ENCODE data around the gene TSHZ2. TPM values are rescaled to one million over a fixed set of nuclear protein-coding genes. Genes with fewer than 3 reads are reported as not detected.

Gene TSHZ2
- total and polyA plus RNA-seq, 9 of the 15 experiments (the other 6 are each of a cell fraction or from before 2014, with no cell fraction given), result 0.03 to 0.20 (median 0.05) TPM; not detected in 4

DNA sequence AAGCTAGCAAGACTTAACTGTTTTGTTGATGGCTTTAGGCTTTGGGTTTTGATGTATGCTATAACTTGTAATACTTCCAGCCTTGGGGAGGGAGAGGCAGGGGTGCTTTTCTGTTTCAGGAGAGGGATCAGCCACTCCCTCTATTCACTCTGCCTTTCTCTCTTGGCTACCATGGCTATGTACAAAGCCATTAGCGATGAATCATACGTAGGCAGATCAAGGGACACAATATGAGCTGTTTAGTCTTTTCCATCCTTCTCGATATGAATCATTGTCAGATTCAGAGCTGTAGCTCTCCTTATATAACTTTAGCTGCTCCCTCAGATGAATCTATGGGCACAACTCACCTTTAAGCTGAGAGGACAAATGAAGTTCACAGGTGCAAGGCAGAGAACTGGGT lies 230.6 kb downstream of the TSHZ2 start:
- DNase-seq (ENCODE audit: extremely low read depth in 1 of 4, low spot score in 3 of 4) (no peak), FAIRE-seq (no peak), ATAC-seq (no peak)
- 0% methylated on average over 3 of the region's 3 CpGs for WGBS (ENCODE audit: insufficient coverage, low coverage, missing lambda C conversion rate)
- intact Hi-C loops (cut with micrococcal nuclease) (loop anchor here (10.0 kb wide), 2 partner anchors 742 to 862 kb away; no protein-coding TSS in a partner anchor), in situ Hi-C loops (cut with MboI) (no loop called here)
- no peak overlapping the region for H3K27ac ChIP-seq (ENCODE audit: extremely low read depth, low read depth, low read length)
- no peaks in the 10 kb centered on the region for H3K9me1 ChIP-seq (ENCODE audit: control insufficient read depth, insufficient read depth, low read length)
- no peak overlapping the region for H3K4me2 ChIP-seq (ENCODE audit: insufficient read depth, low read length)
- CTCF ChIA-PET (ENCODE audit: low intra/inter-chr PET ratio), result no interaction called here
- H2AFZ ChIP-seq (ENCODE audit: low read depth, low read length), result no peak overlapping the region
- no peaks in the 10 kb centered on the region for H3K79me2 ChIP-seq (ENCODE audit: control insufficient read depth, insufficient read depth, low read length)
- no peaks in the 10 kb centered on the region for H3K36me3 ChIP-seq (ENCODE audit: control insufficient read depth, insufficient read depth, low read length)
- no peaks in the 10 kb centered on the region for H3K9me3 ChIP-seq (replicated peaks; ENCODE audit: control insufficient read depth, insufficient read depth, low read depth, low read length)
- H3K27me3 ChIP-seq (ENCODE audit: control insufficient read depth in 2 of 2, insufficient read depth in 2 of 2, low read length in 2 of 2), result peaks cover 15 to 22% of the 10 kb centered on the region in 2 experiments; a peak in 4 of 5 replicates
- TF ChIP-seq ZNF324 (CRISPR knock-in tag; IDR thresholded peaks at IDR 0.05), result no peak
- TF ChIP-seq EHMT2 (IDR thresholded peaks at IDR 0.05), result 0 out of 2 replicates have a peak, but pooled peaks have one; percentile 14
- H3K9ac ChIP-seq (ENCODE audit: insufficient read depth in 1 of 2, low read depth in 2 of 2, low read length in 2 of 2), result no peak overlapping the region
- POLR2A ChIA-PET, result interaction anchor here (0.6 kb wide), 1 partner anchor 760 kb away, joined by 3 read pairs; no protein-coding TSS in a partner anchor
- no peak overlapping the region for H3K4me3 ChIP-seq
- no peaks in the 10 kb centered on the region for H3K4me1 ChIP-seq (replicated peaks in 1 of 2; ENCODE audit: control insufficient read depth in 2 of 2, insufficient read depth in 2 of 2, low read length in 2 of 2)
- BruUV-seq (replicated peaks), result no TSS peak
- no peaks in the 10 kb centered on the region for H4K20me1 ChIP-seq (replicated peaks; ENCODE audit: control insufficient read depth, insufficient read depth, low read length)

DNA sequence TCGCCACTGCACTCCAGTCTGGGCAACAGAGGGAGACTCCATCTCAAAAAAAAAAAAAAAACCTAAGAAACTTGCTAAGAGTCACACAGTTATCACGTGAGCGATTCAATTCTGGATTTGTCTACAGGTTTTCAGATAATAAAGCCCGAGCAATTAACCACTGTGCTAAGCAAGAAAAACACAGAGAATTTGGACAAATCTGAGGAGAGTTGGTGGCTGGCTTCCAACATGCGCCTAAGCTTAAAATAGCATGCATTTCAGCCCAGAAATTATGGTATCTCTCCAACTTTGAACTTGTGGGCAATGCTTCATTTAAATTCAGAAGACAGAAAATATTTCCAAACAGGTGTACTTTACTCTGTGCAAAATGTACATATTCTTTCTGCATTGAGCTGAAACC lies 232.9 kb downstream of the TSHZ2 start:
- ChIA-PET POLR2A (interaction anchor here (0.5 to 0.7 kb wide), 3 partner anchors 18 to 268 kb away, joined by 3 to 4 read pairs (median 3); no protein-coding TSS in a partner anchor), CTCF (ENCODE audit: low intra/inter-chr PET ratio) (interaction anchor here (0.7 kb wide), 1 partner anchor 734 kb away, joined by 3 read pairs; no protein-coding TSS in a partner anchor)
- H3K4me3 ChIP-seq, result no peak overlapping the region
- H3K79me2 ChIP-seq (ENCODE audit: control insufficient read depth, insufficient read depth, low read length), result no peaks in the 10 kb centered on the region
- no peak for ATAC-seq
- peaks cover 2 to 17% of the 10 kb centered on the region in 2 experiments; a peak in 3 of 5 replicates for H3K27me3 ChIP-seq (ENCODE audit: control insufficient read depth in 2 of 2, insufficient read depth in 2 of 2, low read length in 2 of 2)
- no peaks in the 10 kb centered on the region for H4K20me1 ChIP-seq (replicated peaks; ENCODE audit: control insufficient read depth, insufficient read depth, low read length)
- 10% methylated on average over 5 of the region's 5 CpGs for WGBS (ENCODE audit: insufficient coverage, low coverage, missing lambda C conversion rate)
- H3K27ac ChIP-seq (ENCODE audit: extremely low read depth, low read depth, low read length), result no peak overlapping the region
- H3K36me3 ChIP-seq (ENCODE audit: control insufficient read depth, insufficient read depth, low read length), result no peaks in the 10 kb centered on the region
- TF ChIP-seq MBD2 (IDR thresholded peaks at IDR 0.05; ENCODE audit: borderline replicate concordance, low read depth) (no peak), SMARCA5 (IDR thresholded peaks at IDR 0.05) (no peak), SRSF1 (IDR thresholded peaks at IDR 0.05; ENCODE audit: low read depth, low read length) (no peak), NFXL1 (CRISPR knock-in tag; IDR thresholded peaks at IDR 0.05) (no peak), HNRNPK (IDR thresholded peaks at IDR 0.05; ENCODE audit: low read depth, low read length, poor library complexity, severe bottlenecking) (no peak), ZNF165 (CRISPR knock-in tag; IDR thresholded peaks at IDR 0.05; ENCODE audit: borderline replicate concordance) (no peak), ZFP30 (CRISPR knock-in tag; IDR thresholded peaks at IDR 0.05; ENCODE audit: borderline replicate concordance) (no peak), ZNF175 (CRISPR knock-in tag; IDR thresholded peaks at IDR 0.05; ENCODE audit: low read depth) (no peak), POLR2B (IDR thresholded peaks at IDR 0.05; ENCODE audit: low read depth, partially characterized antibody) (no peak), GATAD2A (IDR thresholded peaks at IDR 0.05) (no peak)
- TF ChIP-seq, protein P1, sequence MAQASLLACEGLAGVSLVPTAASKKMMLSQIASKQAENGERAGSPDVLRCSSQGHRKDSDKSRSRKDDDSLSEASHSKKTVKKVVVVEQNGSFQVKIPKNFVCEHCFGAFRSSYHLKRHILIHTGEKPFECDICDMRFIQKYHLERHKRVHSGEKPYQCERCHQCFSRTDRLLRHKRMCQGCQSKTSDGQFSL (CRISPR knock-in tag; IDR thresholded peaks at IDR 0.05), result no peak
- TF ChIP-seq, protein P1 (tag; IDR thresholded peaks at IDR 0.05), result no peak
- TF ChIP-seq, protein P2, sequence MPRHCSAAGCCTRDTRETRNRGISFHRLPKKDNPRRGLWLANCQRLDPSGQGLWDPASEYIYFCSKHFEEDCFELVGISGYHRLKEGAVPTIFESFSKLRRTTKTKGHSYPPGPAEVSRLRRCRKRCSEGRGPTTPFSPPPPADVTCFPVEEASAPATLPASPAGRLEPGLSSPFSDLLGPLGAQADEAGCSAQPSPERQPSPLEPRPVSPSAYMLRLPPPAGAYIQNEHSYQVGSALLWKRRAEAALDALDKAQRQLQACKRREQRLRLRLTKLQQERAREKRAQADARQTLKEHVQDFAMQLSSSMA (CRISPR knock-in tag; IDR thresholded peaks at IDR 0.05), result no peak
- no peak for FAIRE-seq
- intact Hi-C loops (cut with micrococcal nuclease) (loop anchor here (5.0 to 10.0 kb wide), 3 partner anchors 342 to 860 kb away; no protein-coding TSS in a partner anchor), in situ Hi-C loops (cut with MboI) (no loop called here)
- H2AFZ ChIP-seq (ENCODE audit: low read depth, low read length), result no peak overlapping the region
- no TSS peak for BruUV-seq (replicated peaks)
- H3K9me3 ChIP-seq (replicated peaks; ENCODE audit: control insufficient read depth, insufficient read depth, low read depth, low read length), result no peaks in the 10 kb centered on the region
- DNase-seq (ENCODE audit: extremely low read depth in 1 of 4, low spot score in 3 of 4), result no peak
- H3K9ac ChIP-seq (ENCODE audit: insufficient read depth in 1 of 2, low read depth in 2 of 2, low read length in 2 of 2), result no peak overlapping the region
- H3K9me1 ChIP-seq (ENCODE audit: control insufficient read depth, insufficient read depth, low read length), result no peaks in the 10 kb centered on the region
- no peaks in the 10 kb centered on the region for H3K4me1 ChIP-seq (replicated peaks in 1 of 2; ENCODE audit: control insufficient read depth in 2 of 2, insufficient read depth in 2 of 2, low read length in 2 of 2)
- no peak overlapping the region for H3K4me2 ChIP-seq (ENCODE audit: insufficient read depth, low read length)
